ENCODE measurements around the gene NT5C2. TPM values are rescaled to one million over a fixed set of nuclear protein-coding genes. Genes with fewer than 3 reads are reported as not detected.
"Not testable (repeated sequence)": the region's sequence is repeated elsewhere in the genome, so short reads cannot be mapped to it uniquely, and the experiment has no call there.

The NT5C2 gene
- total RNA-seq, 1 donor from 2014 or later = 43.3 TPM

DNA sequence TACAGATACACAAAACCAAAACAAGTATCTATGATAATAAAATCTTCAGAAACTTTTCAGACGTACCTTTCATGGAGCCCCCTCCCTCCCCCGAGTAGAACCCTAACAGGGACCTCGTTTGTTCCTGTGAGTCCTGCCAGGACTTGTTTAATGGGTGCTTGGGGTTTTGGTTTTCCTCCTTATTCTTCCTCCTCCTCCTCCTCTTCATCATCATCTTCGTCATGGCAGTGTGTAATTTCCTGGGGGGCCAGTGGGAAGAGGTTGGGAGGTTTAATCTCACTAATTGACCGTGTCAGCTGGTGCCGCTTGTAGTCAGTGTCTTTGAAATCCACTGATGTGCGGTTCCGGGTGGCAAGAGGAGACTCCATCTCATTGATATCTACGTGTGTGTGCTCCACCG lies 103.6 kb downstream of the NT5C2 start:
- no peak for DNase-seq (ENCODE audit: low read depth, low spot score)

DNA sequence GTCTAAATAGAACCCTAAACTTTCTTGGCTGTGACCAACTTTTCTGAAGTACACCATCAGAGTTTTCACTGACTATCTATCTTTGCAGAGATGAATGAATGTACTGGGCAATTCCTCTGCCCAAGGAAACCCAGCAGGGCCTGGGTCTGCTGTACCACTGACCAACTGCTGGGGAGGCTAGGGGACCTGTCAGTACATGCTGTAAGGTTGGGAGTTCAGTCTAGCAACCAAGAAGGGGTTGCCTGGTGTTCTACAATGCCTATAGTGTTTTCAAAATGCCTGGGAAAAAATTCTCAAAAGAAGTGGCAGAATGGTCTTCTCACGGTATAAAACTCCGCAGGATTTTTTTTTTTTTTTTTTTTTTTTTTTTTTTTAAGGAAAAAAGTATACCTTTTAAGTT lies 106.3 kb downstream of the NT5C2 start:
- DNase-seq (ENCODE audit: low read depth, low spot score) = no peak

DNA sequence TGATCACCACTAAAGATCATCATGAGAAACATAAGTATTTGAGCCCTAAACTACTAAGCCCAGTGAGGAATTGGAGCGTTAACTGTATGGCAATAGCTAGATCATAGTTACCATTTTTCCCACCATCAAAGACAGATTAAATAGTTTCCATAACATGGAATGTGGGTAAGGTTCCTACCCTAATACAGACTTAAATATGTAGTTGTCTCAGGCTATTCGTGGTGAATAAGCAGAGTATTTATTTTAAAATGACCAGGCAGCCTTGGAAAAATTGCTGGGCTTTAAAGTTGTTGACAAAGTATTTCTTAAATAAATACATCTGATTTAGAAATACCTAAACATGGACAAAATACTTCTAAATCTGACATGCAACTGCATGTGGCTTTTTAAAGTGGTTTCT lies 106.8 kb downstream of the NT5C2 start:
- no peak for DNase-seq (ENCODE audit: low read depth, low spot score)

DNA sequence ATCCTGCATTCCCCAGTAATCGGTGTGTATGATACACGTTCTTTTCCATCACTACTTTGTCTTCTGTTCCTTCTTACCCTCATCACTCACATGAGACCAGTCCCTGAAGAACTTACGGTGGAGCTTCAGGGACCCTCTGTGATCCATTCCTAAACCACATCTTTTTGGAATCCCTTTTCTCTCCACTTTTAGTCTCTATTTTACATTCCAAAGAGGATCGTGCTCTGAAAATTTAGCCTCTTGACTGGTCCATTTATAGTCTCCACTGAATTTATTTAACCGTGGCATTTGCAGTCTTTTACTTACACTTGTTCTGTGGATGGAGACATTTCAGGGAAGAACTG lies 109.1 kb downstream of the NT5C2 start:
- DNase-seq (ENCODE audit: low read depth, low spot score) = no peak

DNA sequence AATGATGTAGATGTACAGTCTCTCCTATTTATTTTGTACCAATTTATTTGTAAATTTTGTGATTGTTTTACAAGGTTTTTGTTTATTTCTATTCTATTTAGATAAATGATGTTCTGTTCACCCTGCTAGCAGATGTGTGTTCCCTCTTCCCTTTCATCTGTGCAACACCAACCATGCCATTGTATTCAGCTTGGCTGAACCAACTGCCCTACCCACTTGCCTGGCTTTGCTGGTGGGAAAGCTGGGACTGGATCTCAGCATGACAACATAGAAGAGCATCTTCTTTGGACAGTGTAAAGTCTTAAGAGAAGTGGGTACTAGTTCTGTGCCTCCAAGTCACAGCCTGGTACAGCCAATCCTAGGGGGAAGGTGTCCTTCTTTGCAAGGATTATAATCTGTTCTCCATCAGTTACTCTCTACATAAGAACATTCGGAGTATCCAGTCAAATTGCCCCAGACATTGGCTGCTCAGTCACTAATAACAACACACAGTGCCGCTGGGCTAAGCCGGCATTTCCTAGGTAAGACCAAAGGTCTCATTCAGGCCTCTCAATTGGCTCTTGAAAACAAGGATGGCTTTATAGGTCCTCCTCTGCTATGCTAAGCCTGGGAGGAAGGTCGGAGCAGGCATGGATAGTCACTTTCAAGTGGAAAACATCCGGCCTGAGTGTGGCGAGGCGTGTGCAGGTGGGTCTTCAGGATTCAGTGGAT lies 109.7 kb downstream of the NT5C2 start:
- DNase-seq (ENCODE audit: low read depth, low spot score) = no peak

DNA sequence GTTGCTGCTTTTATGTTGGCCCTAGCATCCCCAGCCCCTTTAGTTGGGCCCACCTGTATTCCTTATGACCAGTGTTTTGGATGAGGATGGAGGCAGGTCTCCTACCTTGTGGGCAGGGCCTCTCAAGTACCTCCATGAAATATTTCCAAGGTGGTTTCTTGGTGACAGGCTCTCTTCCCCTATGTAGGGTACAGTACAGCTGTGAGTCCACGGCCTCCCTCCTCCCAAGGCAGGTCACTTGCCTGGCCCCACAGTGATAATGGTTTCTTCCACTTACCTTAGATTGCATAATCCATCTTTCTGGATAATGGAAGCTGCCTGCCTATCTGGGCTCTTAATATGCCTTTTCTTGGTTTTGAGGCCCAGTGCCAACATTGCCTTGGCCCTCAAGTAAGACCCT lies 110.4 kb downstream of the NT5C2 start:
- DNase-seq (ENCODE audit: low read depth, low spot score) = no peak

DNA sequence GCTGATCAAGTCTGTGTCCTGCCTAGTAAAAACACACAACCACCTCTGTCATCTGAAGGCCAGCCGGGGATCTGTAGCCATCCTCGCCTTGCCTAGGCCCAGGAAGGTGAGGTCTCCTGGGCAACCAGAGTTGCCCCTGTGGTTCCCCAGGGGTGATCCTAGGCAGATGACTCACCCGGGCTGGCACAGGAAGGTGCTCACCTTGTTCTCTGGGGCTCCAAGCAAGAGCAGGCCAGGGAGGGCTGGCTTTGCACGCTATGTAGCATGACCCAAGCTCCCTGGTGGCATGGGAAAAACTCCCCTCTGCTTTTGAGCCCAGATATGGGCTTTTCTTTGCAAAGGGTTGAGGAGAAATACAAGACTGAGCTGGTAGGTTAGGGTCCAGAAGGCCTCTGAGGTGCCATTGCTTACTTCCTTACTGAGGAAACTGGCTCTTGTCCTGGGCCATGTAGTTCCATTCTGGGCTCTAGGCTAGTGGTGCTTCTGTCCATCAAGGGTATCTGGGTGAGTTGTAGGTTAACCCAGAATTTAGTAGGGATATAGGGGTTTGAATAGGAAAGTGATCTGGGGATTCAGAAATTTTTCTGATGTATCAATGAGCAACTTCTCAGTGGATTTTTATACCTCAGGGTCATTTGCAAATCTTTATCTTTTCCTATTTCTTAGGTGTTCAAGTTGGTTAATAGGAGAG lies 112.0 kb downstream of the NT5C2 start:
- no peak for DNase-seq (ENCODE audit: low read depth, low spot score)

DNA sequence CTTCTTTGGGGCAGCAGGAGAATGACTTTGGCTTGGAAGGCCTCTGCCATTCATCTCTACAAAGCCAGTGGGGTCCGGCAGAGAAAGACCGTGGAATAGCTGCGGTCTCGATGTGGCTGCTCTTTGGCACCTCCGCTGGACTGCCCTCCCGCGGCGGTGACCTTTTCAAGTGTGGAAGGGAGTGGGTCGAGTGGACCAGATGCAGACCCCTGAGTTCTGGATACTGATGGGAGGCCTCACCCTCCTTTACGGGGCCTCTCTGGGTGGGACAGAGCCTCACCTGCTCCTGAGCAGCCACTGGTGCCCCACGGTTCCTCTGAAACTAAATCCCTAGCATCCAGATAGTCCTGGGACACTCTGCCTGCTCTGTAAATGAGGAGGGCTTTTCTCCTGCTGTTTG lies 113.1 kb downstream of the NT5C2 start:
- DNase-seq (ENCODE audit: low read depth, low spot score) = no peak

DNA sequence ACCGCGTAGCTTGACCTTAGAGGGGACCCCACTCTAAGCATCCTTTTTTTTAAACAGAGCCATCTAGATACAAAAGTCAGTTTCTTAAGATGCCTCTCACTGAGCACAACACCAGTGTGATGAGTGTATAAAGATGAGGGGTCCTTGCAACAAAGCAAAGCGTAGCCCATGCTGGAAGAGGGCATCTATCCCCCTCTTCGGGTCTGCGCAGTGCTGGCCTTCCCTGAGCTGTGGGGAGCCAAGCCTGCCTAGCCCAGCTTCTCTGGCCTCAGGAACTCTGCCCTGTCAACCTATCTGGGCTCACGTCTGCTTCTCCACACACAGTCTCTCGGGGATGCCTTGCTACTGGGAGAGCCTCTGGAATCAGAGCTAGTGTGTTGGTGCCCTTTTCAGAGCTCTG lies 114.0 kb downstream of the NT5C2 start:
- no peak for DNase-seq (ENCODE audit: low read depth, low spot score)

DNA sequence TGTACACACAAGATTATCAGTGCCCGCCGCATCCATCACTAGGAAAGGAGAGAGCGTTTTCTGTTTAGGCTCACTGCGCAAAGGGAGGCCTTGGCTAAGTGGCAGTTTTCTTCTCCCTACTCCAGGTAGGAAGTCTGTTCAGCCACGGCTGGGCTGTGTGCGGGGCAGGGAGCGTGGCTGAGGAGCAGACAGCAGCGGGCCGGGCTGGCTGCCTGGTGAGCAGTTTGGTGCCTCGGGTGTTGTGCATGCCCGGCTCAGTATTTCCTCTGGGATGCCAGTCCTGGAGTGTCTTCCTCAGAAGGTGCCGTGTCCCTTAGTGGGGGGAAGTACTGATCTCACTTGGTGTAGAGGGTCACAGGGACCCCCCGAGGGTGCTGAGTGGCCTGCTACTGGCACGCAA lies 114.4 kb downstream of the NT5C2 start:
- no peak for DNase-seq (ENCODE audit: low read depth, low spot score)

DNA sequence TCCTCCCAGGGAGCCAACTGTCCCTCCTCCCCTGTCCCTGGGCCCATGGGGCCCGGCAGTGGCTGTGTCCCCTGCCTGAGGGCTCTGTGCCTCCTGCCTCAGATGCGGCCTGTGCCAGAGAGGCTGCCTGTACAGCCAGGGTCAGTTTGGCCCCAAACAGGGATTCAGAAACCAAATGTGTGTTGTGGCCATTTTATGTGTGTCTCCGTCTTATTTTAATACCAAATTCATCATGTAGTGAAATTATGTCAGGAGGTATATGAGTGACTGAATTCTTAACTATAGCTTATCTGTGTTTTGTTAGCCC lies 114.8 kb downstream of the NT5C2 start:
- DNase-seq (ENCODE audit: low read depth, low spot score) = no peak

DNA sequence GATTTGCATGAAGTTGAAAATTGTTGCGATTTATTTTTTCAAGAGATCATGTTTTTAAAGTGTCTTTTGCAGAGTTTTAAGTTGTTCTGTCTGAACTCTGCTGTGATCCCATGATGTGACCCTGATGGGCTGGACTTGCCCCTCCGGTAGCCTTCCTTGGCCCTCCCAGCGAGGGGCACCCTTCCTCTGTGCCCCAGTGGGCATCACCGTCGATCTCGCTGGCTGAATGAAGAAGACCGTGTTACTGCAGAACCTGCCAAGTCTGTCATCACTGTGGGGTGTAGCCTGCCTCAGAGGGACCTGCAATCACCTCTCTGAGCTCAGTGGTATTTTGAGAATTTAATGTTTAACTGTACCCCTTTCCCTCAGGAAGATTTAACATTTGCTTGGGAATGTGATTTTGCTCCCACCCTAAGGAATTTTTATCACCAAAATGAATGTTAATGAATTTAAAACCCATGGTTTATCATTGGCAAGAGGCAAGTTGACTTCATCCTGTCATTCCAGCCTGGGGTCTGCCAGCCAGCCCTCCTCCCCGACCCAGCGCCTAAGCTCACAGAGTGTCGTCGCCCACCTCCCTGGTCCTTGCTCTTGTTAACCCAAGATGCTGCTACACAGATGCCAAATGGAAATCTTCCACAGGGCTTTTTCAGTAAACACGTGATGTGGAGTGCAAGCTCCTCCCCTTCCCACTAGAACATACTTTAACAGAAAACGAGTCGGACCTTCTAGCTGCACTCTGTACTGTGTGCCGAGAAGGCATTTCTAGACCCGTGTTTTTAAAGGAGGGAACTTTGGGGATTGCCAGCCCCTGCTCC lies 115.4 kb downstream of the NT5C2 start:
- no peak for DNase-seq (ENCODE audit: low read depth, low spot score)

DNA sequence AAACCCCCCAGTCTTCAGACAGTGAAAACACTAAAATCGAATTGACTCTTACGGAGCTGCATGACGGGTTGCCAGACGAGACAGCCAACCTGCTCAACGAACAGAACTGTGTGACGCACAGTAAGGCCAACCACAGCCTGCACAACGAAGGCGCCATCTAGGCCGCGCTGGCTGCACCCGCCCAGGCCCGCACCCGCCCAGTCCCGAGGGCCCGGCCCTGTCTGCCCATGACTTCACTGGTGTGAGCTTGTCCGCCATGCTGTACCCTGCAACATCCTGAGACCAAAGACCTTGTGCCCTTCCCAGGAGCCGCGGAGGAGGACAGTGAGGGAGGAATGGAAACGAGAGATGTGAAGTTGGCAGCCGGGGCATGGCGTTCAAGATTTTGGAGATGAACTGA lies 116.1 kb downstream of the NT5C2 start:
- DNase-seq (ENCODE audit: low read depth, low spot score) = no peak

DNA sequence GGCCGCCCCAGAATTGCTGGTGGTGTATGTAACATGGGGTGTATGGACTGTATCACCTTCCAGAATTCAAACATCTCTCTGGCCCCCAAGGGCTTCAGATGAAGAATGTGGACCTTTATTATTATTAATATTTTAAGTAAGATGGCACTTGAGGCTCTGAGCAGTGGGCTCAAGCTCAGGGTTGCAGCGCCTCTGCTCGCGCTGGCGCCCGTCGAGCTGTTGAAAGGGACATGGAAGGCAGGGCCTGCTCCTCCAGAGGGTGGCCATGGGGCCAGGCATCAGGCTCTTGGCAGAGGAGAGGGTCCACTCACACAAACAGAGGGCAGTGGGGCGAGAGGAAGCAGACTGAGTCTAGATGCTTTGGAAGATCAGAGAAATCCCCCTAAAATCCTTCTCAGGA lies 120.2 kb downstream of the NT5C2 start:
- DNase-seq (ENCODE audit: low read depth, low spot score) = no peak

DNA sequence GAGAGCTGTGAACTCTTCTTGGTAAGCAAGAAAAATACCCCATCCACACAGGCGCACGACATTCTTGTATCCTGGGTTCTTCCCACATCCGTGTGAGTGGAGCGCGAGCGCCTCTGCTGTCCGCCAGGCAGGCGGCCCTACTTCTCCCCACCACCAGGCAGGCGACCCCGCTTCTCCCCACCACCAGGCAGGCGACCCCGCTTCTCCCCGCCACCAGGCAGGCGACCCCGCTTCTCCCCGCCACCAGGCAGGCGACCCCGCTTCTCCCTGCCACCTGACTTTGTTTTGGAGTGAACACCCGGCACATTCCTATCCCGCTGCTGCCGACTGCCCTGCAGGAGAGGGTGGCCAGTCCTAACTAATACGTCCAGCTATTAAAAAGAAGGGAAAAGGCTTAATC lies 120.8 kb downstream of the NT5C2 start:
- DNase-seq (ENCODE audit: low read depth, low spot score) = no peak

DNA sequence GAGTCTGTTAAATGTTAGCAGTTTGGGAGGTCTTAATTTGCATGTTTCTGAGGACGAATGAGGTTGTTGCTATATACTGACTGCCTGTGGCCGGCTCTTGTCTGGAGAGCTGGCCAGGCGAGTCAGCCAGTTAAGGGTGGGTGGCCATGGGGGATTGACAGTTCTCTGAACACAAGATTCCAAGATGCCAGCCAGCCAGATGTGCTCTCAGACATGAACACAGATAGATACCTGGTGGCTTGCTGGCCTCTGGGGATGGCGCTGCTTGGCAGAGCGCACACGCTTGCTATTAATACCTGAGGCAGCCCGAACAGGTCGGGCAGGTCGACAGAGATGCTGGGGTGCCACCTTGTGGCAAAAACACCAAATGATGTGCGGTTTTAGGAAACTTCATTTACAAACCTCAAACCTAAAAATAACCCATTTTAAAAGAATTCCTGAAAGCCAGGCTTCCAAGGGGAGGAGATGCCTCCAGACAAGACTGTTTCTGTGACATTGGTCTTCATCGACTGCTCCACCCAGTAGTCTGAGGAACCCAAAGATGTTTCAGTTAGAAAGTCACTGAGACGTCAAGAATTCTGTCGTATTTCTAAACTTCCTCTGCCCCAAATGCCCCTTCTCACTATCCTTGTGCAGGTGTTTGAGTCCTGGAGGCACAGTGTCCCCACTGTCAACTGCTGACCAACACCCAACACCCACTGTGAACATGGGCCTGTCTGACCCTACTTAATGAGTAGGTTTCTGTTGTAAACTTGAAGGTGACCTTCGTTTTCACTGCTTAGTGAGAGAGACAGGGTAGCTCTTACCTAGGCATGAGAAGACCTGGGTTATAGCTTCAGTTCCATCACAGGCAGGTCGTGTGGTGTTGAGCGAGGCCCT lies 123.4 kb downstream of the NT5C2 start:
- no peak for DNase-seq (ENCODE audit: low read depth, low spot score)

DNA sequence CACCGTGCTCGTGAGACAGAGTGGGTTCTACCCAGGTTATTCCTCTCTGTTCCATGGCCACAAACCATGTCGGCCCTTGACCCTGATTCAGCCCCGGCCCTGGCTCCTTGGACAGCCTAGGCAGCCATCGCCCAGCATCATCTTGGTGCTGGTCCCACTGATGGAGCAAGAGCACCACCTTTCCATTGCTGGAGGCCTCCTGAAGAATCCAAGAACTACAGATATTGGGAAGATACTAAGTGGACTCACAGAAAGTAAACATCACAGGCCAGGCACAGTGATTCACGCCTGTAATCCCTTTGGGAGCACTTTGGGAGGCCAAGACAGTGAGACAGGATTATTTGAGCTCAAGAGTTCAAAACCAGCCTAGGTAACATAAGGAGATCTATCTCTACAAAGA lies 125.1 kb downstream of the NT5C2 start:
- no peak for DNase-seq (ENCODE audit: low read depth, low spot score)

DNA sequence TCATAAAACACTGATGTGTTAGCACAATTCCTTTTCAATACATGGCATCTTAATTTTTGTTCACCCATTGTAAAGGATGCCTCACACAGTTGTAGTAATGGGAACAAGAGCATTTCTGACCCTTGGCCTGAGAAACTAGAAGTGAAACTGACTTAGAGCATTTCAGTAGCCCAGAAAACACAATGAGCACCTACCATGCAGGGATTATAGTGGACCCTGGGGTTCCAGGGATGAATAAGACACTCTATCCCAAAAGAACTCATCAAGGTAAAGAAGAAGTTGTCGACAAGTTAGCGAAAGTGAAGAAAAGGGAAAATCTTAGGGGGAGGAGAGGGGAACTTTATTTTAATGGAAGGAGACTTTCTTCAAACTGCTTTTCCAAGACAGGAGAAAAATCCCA lies 125.6 kb downstream of the NT5C2 start:
- no peak for DNase-seq (ENCODE audit: low read depth, low spot score)

DNA sequence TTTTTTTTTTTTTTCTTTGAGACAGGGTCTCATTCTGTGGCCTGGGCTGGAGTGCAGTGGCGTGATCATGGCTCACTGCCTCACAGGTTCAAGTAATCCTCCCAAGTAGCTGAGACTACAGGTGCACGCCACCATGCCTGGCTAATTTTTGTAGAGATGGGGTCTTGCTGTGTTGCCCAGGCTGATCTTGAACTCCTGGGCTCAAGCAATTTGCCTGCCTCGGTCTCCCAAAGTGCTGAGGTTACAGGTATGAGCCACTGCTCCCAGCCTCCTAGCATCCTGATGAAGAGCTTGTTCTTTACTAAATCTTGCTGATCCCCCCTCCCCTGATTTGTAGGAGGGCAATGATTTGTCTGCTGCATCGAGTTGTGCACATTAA lies 126.0 kb downstream of the NT5C2 start:
- not testable (repeated sequence) for DNase-seq (ENCODE audit: low read depth, low spot score)

DNA sequence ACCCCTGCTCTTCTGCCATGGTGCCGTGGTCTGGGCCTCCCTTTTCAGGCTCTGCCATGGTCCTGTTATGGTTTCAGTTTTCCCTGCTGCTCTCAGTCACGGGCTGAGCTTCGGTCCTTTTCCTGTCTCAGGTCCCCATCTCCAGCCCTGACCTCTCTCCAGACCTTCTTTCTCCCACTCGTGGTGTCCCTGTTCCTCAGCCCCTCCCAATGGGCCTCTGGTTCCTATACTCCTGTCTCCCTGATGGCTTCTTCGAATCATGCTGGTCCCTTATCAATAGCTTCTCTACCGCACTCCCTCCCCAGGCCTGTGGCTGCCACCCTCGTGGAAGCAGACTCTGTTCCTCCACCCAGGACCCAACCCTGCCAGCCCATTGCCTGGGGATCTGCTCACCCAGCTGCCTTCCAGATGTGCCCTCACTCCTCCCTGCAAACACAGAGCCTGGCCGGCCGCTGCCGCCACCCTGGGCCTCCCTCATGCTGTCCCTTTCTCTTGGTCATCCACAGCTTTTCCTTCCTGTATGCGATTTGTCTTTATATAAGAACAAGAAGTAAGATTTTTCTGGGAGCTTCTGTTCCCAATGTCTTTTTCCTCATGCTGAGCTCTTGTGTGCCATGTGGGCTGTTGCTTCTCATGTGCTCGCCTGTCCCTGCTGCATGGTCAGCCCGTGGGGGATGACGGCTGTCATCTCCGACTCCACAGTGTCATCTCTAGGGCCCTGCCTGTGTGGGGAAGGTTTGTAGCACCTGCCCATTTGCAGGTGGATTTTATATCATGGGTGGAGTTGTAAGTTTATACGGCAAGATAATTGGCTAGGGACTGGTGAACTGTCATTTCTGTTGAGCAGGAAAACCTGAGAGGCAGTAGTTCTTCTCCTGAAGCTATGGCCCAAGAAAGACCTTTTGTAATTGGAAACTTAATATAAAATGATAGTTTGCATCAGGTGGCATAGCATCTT lies 126.7 kb downstream of the NT5C2 start:
- DNase-seq (ENCODE audit: low read depth, low spot score) = no peak

DNA sequence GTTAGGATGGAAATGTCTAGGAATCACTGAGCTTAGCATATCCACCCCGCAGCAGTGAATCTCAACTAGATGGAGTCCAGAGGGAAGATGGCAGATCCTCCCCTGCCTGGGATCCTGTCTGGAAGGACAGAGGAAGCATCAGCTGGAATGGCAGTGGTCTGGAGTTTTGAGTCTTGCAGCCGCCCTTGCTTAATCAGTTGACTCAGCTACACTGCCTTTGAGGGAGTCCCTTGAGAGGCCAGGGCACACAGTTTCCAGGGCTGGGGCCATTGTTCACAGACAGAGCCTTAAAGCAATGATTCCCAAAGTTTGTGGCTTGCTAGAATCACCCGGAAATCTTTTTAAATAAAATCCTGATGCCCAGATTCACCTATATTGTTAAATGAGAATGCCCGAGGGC lies 128.1 kb downstream of the NT5C2 start:
- no peak for DNase-seq (ENCODE audit: low read depth, low spot score)

All from pulmonary artery endothelial cell (primary cell).